WI38 (cell line): ENCODE data around the gene DHCR24.

ENCODE experiments used
- H3K4me3 ChIP-seq: 2 replicates; pipeline ENCODE4 v1.5.1; 2011; ENCODE audit warnings: low read depth, mild to moderate bottlenecking, control low read depth, low read length
- TF ChIP-seq, protein P1 (sequence below): IDR thresholded peaks from 2 replicates; pipeline ENCODE4 v1.5.1; 2012; ENCODE audit warnings: low read depth, mild to moderate bottlenecking, control low read depth, low read length

DHCR24 gene

DNA sequence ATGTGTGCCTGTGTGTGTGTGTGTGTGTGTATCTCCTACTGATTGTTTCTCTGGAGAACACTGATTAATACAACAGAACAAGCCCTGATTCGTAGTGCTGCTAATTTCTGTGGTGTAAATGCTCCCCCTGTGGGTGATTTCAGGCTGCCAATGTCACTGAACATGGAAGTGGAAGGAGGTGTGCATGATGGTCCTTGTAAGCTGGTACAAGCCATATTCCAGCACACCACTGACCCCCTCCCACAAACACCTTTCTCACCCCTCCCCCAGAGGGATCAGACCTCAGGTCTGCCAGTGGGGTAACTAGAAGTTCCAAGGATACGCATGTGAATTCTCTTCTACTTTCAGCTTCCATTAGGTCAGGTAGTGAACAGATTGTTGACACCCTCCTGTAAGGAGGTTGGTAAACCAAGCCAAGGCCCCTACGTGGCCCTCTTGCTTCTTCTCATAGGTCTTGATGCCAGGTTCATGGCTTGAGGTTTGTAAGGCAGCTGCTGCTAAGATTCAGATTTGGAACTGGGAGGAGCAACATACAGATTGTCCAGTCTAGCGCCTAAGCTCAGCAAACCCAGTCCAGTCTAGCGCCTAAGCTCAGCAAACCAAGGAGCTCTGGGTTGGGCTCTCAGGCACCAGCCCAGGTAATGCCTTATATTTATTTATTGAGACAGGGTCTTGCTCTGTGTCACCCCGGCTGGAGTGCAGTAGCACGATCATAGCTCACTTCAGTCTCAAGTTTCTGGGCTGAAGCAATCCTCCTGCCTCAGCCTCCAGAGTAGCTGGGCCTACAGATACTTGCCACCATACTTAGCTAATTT is 38.7 kb downstream of the DHCR24 start:
- no peak overlapping the region for H3K4me3 ChIP-seq
- TF ChIP-seq, protein P1, sequence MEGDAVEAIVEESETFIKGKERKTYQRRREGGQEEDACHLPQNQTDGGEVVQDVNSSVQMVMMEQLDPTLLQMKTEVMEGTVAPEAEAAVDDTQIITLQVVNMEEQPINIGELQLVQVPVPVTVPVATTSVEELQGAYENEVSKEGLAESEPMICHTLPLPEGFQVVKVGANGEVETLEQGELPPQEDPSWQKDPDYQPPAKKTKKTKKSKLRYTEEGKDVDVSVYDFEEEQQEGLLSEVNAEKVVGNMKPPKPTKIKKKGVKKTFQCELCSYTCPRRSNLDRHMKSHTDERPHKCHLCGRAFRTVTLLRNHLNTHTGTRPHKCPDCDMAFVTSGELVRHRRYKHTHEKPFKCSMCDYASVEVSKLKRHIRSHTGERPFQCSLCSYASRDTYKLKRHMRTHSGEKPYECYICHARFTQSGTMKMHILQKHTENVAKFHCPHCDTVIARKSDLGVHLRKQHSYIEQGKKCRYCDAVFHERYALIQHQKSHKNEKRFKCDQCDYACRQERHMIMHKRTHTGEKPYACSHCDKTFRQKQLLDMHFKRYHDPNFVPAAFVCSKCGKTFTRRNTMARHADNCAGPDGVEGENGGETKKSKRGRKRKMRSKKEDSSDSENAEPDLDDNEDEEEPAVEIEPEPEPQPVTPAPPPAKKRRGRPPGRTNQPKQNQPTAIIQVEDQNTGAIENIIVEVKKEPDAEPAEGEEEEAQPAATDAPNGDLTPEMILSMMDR = no peak

DNA sequence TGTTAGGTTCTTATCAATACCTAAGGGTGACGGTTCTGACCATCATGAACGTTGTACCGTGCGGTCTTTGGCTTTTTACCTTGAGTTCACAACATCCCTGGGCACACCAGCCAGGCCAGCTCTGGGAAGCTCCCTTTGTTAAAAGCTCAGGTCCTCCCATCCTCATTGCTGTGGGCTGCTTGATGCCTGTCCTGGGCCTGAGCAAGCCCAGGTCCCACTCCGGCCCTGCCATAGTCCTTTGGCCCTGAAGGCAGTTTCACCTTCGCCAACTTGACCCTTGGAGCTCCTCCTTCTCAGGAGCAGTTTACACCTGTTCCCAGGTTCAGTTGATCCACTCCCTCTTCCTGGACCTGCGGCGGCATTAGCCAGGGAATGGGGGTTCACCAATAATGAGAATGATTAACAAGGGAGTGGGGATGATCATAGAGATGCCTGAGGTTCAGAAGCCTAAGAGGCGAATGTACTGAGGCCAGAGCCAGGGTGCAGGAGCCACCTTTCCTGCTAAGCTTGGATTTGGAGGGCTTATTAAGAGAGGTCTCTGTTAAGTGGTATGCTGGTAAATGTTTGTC is 40.2 kb downstream of the DHCR24 start:
- TF ChIP-seq, protein P1 = no peak
- no peak overlapping the region for H3K4me3 ChIP-seq

DNA sequence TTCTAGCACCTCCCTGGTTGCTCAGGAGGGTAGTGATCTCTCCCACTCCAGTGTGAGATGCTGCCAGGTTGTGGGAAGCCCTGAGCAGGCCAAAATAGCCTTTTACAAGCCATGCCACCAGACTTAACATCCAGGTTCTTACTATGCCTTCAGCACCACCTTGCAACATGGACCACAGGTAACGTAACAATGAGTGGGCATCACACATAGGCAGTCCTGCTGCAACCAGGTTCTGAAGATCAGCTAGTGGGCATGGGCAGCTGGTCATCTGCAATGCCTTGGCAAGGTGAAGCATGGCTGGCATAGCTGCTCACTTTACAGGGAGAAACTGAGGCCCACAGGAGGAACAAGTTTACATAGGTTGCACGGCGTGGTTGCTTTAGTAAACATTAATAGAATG is 40.7 kb downstream of the DHCR24 start:
- H3K4me3 ChIP-seq = no peak overlapping the region
- TF ChIP-seq, protein P1 = no peak

DNA sequence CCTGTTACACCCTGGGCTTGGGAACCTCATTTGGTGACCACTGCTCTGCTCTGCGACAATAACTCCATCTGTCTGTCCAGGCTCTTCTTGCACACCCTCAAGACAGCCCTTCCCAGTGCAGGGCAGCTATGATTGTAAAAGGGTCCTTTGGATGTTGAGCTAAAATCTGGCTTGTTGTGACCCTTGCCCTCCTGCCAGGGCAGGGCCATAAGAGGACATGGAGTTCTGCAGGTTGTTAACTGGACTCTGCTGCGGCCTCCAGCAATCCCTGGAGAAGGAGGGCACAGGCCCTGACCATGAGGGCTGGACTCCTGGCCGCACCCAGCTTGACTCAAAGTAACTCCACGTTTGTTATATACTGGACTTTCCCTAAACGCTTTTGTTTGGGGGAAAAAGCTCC is 41.2 kb downstream of the DHCR24 start:
- TF ChIP-seq, protein P1 = no peak
- H3K4me3 ChIP-seq = no peak overlapping the region

DNA sequence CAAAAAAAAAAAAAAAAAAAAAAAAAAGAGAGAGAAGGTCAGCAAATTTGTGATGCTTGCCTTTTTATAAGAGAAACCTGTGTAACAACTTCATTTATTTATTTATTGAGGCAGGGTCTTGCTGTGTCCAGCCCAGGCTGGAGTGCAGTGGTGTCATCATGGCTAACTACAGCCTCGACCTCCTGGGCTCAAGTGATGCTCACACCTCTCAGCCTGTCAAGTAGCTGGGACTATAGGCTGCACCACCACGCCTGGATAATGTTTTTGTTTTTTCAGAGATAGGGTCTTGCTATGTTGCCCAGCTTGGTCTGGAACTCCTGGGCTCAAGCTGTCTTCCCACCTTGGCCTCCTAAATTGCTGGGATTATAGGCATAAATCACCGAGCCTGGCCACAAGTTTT is 42.4 kb downstream of the DHCR24 start:
- TF ChIP-seq, protein P1 = no peak
- no peak overlapping the region for H3K4me3 ChIP-seq

DNA sequence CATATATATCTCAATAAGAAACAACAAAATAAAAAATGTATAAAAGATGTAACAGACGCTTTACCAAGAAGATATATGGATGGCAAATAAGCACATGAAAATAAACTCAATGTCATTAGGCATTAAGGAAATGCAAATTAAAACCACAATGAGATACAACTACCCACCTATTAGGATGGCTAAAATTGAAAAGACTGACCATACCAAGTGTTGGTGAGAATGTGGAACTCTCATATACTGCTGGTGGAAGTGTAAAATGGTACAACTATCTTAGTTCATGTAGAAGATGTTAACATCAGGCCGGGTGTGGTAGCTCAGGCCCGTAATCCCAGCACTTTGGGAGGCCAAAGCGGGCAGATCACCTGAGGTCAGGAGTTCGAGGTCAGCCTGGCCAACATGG is 43.5 kb downstream of the DHCR24 start:
- H3K4me3 ChIP-seq = no peak overlapping the region
- TF ChIP-seq, protein P1 = no peak

DNA sequence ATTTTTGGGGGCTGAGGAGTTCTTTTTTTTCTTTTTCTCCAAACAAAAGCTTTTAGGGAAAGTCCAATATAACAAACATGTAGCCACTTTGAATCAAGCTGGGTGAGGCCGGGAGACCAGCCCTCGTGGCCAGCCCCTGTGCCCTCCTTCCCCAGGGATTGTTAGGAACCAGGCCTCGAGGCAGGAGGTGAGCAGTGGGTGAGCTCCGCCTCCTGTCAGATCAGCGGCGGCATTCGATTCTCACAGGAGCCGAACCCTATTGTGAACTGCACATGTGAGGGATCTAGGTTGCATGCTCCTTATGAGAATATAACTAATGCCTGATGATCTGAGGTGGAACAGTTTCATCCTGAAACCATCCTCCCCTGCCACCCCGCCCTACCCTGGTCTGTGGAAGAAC is 44.0 kb downstream of the DHCR24 start:
- no peak overlapping the region for H3K4me3 ChIP-seq
- TF ChIP-seq, protein P1 = no peak
